ENCODE results near the gene PAX7.
"Not testable (repeated sequence)": the region's sequence is repeated elsewhere in the genome, so short reads cannot be mapped to it uniquely, and the experiment has no call there.

PAX7 gene

GRCh38 chr1:18761948-18762840, 131.5 kb downstream of the PAX7 start:
- no peak for DNase-seq (ENCODE audit: low read depth)

GRCh38 chr1:18764362-18764761, 133.7 kb downstream of the PAX7 start:
- DNase-seq (ENCODE audit: low read depth), result no peak

- no peak for DNase-seq (ENCODE audit: low read depth)
These were observed 135.1 kb downstream of the PAX7 start for GRCh38 chr1:18765725-18766124.

- DNase-seq (ENCODE audit: low read depth), result no peak
These were observed 135.7 kb downstream of the PAX7 start for GRCh38 chr1:18766328-18766727.

GRCh38 chr1:18767576-18767975, 136.9 kb downstream of the PAX7 start:
- not testable (repeated sequence) for DNase-seq (ENCODE audit: low read depth)

- DNase-seq (ENCODE audit: low read depth), result no peak
These were observed 137.4 kb downstream of the PAX7 start for GRCh38 chr1:18768086-18768485.

GRCh38 chr1:18769140-18769539, 138.5 kb downstream of the PAX7 start:
- DNase-seq (ENCODE audit: low read depth), result no peak

GRCh38 chr1:18770799-18771198, 140.2 kb downstream of the PAX7 start:
- no peak for DNase-seq (ENCODE audit: low read depth)

GRCh38 chr1:18773753-18774152, 143.1 kb downstream of the PAX7 start:
- DNase-seq (ENCODE audit: low read depth), result no peak

- DNase-seq (ENCODE audit: low read depth), result no peak
These were observed 144.7 kb downstream of the PAX7 start for GRCh38 chr1:18775341-18775740.

GRCh38 chr1:18776777-18777176, 146.1 kb downstream of the PAX7 start:
- DNase-seq (ENCODE audit: low read depth), result no peak

GRCh38 chr1:18778437-18778836, 147.8 kb downstream of the PAX7 start:
- no peak for DNase-seq (ENCODE audit: low read depth)

- no peak for DNase-seq (ENCODE audit: low read depth)
These were observed 150.4 kb downstream of the PAX7 start for GRCh38 chr1:18781031-18781430.

GRCh38 chr1:18783705-18784481, 153.2 kb downstream of the PAX7 start:
- DNase-seq (ENCODE audit: low read depth), result no peak

GRCh38 chr1:18784482-18784831, 153.8 kb downstream of the PAX7 start:
- no peak for DNase-seq (ENCODE audit: low read depth)

GRCh38 chr1:18786149-18786548, 155.5 kb downstream of the PAX7 start:
- DNase-seq (ENCODE audit: low read depth), result no peak

- no peak for DNase-seq (ENCODE audit: low read depth)
These were observed 157.3 kb downstream of the PAX7 start for GRCh38 chr1:18787825-18788385.

GRCh38 chr1:18789246-18789645, 158.6 kb downstream of the PAX7 start:
- no peak for DNase-seq (ENCODE audit: low read depth)

GRCh38 chr1:18792747-18793146, 162.1 kb downstream of the PAX7 start:
- DNase-seq (ENCODE audit: low read depth), result no peak

- no peak for DNase-seq (ENCODE audit: low read depth)
These were observed 162.5 kb downstream of the PAX7 start for GRCh38 chr1:18793164-18793563.

- DNase-seq (ENCODE audit: low read depth), result no peak
These were observed 163.4 kb downstream of the PAX7 start for GRCh38 chr1:18794051-18794450.

- DNase-seq (ENCODE audit: low read depth), result no peak
These were observed 163.9 kb downstream of the PAX7 start for GRCh38 chr1:18794561-18794960.
